GM12801 (cell line): ENCODE measurements around the gene SEZ6L2.

ENCODE experiments used
- CTCF ChIP-seq: IDR thresholded peaks from one replicate; pipeline ENCODE4 v1.5.1; 2011; ENCODE audit warnings: control low read depth; ENCODE audit not compliant: insufficient read length; ENCODE audit errors: extremely low read depth

The SEZ6L2 gene

DNA sequence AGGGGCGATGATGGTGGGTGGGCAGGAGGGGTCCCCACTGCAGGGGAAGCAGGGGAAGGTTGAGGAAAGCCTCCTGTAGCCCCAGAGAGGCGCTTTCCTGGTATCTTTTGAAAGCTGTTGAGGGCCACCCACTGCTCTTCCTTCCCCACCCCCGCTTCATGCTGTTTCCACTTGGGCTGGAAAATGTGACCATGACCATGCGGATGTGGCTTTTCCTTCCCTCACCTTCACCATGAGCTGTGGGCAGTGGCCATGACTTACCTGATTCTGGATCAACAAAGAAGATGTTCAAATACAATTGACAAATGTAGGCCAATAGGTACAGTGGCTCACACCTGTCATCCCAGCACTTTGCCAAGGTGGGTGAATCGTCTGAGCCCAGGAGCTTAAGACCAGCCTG lies 65.3 kb downstream of the SEZ6L2 start:
- no peak for TF ChIP-seq CTCF

GRCh38 chr16:29831490-29831889 lies 67.9 kb downstream of the SEZ6L2 start:
- no peak for TF ChIP-seq CTCF

DNA sequence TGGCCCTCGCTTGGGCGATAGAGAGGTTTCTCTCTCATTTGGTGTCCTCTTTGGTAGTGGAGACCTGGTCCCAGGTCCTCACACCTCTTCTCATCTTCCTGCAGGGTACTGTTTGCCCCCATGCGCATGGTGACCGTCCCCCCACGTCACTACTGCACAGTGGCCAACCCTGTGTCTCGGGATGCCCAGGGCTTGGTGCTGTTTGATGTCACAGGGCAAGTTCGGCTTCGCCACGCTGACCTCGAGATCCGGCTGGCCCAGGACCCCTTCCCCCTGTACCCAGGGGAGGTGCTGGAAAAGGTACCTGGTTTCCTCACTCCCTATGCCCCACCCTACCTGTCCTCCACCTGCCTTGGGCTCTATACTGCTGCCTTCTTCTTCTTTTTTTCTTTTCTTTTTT lies 68.6 kb downstream of the SEZ6L2 start:
- no peak for TF ChIP-seq CTCF

DNA sequence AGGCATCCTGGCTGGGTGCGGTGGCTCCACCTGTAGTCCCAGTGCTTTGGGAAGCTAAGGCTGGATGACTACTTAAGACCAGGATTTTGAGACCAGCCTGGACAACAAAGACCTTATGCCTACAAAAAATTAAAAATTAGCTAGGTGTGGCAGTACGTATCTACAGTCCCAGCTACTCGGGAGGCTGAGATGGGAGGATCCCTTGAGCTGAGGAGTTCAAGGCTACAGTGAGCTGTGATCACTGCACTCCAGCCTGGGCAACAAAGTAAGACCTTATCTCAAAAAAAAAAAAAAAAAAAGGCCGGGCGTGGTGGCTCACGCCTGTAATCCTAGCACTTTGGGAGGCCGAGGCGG lies 73.0 kb downstream of the SEZ6L2 start:
- TF ChIP-seq CTCF, result no peak

GRCh38 chr16:29825145-29826044 lies 74.0 kb downstream of the SEZ6L2 start:
- no peak for TF ChIP-seq CTCF

GRCh38 chr16:29824589-29825144 lies 74.7 kb downstream of the SEZ6L2 start:
- TF ChIP-seq CTCF, result no peak

GRCh38 chr16:29821643-29822115 lies 77.7 kb downstream of the SEZ6L2 start:
- TF ChIP-seq CTCF, result no peak
